Hematopoietic multipotent progenitor cell treated with erythropoietin and hydrocortisone succinate and interleukin-3 and kit ligand, for 6 days (in vitro differentiated cells): ENCODE measurements around the gene CLDN5.
"Not testable (repeated sequence)": the region's sequence is repeated elsewhere in the genome, so short reads cannot be mapped to it uniquely, and the experiment has no call there.

Experiments used
- DNase-seq: peaks from one replicate; pipeline ENCODE4 v3.0.0-alpha.2; 2015

The CLDN5 gene

GRCh38 chr22:19524170-19525115 lies at the start of gene CLDN5:
CLDN5 (minus strand) TSS chr22:19524410; CDS start chr22:19524255, 155 bp downstream.
- DNase-seq = peak; percentile 27

DNA sequence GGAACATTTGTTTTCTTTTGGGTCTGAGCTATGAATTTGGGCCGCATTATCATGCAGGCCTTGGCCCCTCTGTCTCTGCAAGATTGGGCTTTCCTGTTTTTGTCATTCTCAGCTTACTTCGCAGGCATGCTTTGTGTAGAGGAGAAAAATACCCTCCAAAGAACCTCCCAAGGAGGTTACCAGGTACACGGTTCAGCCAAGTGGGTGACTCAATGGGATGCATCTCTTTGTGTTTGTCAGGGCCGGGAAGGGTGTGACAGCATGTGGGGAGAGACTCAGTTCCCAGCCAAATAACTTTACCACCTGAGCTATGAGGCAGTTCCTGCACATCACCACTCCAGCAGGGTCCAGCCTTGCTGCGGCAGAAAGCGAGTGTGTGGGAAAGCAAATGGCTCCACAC lies 47.8 kb upstream of the CLDN5 start:
- no peak for DNase-seq

DNA sequence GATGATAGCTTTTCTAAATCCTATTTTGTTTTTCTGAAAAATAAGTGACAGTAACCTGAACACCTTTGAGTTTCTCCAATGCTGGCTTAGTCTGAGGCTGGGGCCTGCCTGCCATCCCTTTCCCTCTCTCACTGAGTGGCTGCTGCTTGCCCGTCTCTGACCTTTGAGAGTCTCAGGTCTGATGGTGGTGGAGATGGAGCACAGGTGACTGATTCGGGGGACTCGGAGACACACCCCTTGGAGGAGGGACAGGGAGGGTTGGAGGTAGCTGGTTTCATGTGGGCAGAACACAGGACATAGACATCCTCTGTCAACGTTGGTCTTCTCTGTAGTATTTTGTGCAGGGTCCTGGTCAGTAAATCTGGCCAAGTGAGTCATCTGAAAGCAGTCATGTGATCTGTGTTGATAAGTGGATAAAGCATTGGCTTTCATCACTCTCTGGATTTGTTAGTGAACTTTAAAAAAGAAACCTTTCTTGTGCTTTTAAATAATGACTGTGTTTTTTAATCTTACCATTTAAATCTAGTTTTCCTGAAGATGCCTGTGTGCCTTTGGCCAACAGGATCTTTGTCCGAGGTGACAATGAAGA lies 47.1 kb upstream of the CLDN5 start:
- DNase-seq = no peak

GRCh38 chr22:19569976-19570375 lies 45.8 kb upstream of the CLDN5 start:
- no peak for DNase-seq

DNA sequence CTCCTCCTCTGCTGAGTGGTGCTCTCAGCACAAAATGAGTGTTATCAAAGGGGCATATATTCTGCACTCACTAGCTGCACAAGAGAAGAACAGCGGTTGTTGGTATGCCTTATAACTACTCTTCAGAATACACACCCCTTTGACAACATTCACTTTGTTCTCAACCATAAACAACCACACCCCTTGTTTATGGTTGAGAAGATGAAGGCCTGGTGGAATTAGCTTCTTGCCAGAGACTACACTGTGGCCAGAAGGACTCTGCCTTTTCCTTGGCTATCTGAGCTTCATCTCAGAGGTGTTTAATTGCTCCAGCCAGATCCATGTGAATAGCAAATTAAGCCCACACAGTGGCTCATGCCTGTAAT lies 45.0 kb upstream of the CLDN5 start:
- no peak for DNase-seq

DNA sequence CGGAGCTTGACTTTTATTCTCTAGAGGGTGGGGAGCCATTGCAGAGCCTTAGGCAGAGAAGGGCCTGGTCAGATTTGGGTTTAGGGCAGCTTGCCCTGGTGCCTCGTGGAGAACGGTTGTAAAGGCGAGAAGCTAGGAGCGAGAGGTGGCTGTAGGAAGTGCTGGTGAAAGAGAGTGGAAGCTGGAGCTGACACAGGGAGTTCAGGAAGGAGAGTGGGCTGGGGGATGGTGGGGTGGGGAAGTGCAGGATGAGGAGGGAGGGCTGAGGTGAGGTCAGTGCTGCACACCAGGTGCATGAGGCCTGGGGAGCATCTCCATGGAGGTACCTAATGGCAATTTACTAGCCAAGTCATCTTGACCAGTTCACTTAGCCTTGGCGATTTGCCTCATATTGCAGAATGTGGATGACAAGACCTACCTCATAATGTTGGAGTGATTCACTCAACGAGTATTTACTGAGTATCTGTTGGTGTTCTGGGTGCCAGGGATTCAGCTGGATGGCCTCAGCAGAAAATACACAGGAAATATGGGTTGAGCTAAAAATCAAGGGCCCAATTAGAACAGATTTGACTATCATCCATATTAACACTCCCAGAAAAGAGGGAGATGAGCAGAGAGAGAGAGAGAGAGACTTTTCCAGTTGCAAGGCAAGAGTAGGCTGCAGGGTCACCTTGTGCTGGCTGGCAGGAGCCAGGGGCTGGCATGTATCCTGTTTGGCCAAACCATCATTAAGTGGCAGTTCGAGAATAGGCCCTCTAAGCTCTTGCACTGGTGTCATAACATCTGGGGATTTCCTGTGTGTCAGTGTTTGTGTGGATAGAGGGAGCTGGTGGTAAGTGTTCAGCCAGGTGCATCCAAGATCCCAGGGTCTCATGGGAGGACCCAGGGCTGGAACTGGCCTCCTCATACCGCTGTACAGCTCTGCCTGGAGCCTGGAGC lies 44.4 kb upstream of the CLDN5 start:
- DNase-seq = no peak

GRCh38 chr22:19567157-19568009 lies 43.2 kb upstream of the CLDN5 start:
- no peak for DNase-seq

GRCh38 chr22:19566279-19567156 lies 42.3 kb upstream of the CLDN5 start:
- no peak for DNase-seq

- no peak for DNase-seq
These were observed 41.4 kb upstream of the CLDN5 start for GRCh38 chr22:19565382-19566278.

- DNase-seq = no peak
These were observed 35.7 kb upstream of the CLDN5 start for GRCh38 chr22:19559956-19560355.

DNA sequence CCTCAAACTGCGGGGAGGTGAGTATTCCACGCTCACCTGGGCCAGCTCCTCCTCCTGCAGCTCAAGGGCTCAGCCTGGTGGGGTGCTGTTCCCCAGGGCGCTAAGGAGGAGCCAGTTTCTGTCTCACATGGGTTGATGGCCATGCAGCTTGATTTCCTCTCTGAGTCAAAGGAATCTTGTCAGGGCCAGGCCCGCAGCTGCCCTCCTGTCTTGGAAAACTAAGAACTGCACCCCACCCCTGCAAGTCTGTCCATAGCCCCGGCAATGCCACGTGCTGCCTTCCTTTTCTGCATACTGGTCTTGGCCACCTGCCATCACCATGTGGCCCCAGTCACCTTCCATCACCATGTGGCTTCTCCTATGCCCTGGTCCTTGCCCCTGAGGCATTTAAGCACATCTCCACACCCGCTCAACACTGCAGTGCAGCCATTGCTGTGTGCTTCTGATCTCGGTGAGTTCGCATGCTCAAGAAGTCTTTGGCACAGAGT lies 35.2 kb upstream of the CLDN5 start:
- DNase-seq = no peak

GRCh38 chr22:19556963-19557545 lies 32.8 kb upstream of the CLDN5 start:
- DNase-seq = no peak

DNA sequence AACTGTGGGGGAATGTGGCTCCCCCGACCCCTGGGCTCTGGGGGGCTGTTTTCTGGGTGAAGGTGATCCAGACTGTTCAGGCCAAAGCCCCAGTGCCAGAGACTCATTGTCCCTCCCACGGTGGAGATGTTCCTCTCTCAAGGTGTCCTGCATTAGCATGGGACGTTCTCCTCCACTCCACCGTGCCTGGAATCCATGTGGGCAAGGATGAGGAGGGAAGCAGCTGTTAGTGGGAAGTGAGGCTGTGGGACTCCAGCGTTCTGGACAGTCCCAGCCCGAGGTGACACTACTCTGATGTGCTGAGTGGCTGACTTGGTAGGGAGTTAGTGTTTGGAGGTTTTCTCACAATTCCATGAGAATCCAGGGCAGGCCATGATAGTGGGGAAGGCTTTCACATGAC lies 31.4 kb upstream of the CLDN5 start:
- no peak for DNase-seq

DNA sequence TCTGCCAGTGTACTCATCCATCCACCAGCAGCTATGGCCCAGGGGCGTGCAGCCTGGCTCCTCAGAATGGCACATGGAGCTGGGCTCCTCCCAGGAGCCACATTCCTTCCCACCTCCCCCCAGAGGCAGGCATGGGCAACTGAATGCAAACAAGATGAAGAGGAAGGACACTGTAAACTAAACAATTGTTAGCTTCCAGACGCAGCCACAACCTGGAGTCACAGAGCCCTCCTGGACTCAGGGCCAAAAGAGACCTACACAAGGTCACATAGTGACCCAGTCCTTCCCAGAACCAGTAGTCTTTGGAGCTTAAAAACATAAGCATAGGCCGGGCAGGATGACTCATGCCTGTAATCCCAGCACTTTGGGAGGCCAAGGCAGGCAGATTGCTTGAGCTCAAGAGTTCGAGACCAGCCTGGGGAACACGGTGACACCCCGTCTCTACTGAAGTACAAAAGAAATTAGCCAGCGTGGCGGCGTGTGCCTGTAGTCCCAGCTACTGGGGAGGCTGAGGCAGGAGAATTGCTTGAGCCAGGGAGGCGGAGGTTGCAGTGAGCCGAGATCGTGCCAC lies 30.7 kb upstream of the CLDN5 start:
- DNase-seq = no peak

DNA sequence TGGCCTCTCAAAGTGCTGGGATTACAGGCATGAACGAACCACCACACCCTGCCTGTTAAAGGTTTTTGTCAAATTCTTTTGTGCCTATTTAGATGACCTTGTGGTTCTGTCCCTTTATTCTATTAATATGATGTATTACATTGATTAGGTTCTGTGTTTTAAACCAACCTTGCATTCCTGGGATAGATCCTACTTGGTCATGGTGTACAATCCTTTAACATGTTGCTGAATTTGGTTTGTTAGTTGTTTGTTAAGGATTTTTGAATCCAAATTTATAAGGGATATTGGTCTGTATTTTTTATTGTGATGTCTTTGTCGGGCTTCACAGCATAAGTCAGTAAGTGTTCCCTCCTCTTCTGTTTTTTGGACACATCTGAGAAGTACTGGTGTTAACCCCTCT lies 29.0 kb upstream of the CLDN5 start:
- no peak for DNase-seq

DNA sequence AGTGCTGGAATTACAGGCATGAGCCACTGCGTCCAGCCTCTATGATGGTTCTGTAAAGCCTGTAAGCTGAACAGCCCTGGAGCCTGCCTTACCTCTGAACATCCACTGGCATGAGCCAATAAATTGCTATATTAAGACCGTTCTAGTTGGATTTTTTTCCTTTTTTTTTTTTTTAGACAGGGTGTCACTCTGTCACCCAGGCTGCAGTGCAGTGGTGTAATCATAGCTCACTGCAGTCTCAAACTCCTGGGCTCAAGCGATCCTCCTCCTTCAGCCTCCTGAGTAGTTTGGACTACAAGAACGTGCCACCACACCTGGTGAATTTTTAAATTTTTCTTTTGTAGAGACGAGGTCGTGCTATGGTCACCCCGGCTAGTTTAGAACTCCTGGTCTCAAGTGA lies 26.2 kb upstream of the CLDN5 start:
- no peak for DNase-seq

- DNase-seq = no peak
These were observed 25.2 kb upstream of the CLDN5 start for GRCh38 chr22:19549428-19549827.

DNA sequence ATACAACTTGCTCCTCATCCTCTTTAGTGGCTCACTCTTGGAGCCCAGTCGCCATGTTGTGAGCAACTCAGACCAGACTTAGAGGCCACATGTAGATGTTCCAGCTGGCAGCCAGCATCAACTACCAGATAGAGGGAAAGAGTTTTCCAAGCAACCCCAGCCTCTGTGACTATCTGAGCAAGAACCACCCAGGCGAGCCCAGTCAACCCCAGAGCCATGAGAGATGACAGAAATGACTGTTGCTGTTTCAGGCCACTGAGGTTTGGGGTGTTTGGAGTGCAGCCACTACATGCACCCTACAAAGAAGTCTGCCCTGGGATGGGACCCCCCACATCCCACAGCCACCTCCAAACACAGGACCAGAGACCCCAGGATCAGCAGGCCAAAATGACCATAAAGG lies 24.8 kb upstream of the CLDN5 start:
- no peak for DNase-seq

DNA sequence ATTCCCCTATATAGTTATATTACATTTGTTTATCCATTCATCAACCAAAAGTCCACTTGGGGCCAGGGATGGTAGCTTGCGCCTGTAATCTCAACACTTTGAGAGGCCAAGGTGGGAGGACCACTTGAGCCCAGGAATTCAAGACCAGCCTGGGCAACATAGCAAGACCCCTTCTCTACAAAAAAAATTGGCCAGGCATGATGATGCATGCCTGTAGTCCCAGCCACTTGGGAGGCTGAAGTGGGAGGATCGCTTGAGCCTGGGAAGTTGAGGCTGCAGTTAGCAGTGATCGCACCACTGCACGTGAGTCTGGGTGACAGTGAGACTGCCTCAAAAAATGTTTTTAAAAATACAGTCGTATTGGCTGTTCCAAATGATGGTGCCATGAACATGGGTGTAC lies 24.2 kb upstream of the CLDN5 start:
- not testable (repeated sequence) for DNase-seq
